Breast epithelium (tissue), 4 donors: ENCODE measurements around the gene OR2G2. TPM values are rescaled to one million over a fixed set of nuclear protein-coding genes. Genes with fewer than 3 reads are reported as not detected.

ENCODE experiments used
- DNase-seq, 2 donors: peaks; one replicate each; pipeline ENCODE4 v3.0.0-alpha.2; 2019; ENCODE audit warnings: low spot score in 2 of 2
- H3K27ac ChIP-seq, 2 donors: fragments of 200-600 bp; sonication (generic) in 1 of 2; one replicate each; pipeline ENCODE4 v1.5.1; 2016 to 2019; ENCODE audit warnings: mild to moderate bottlenecking in 1 of 2
- H3K27me3 ChIP-seq, 2 donors: fragments of 200-600 bp; sonication (generic) in 1 of 2; one replicate each; pipeline versions ENCODE4 v1.5.1 to v1.6.0; 2017 to 2019; ENCODE audit warnings: control low read depth in 1 of 2, mild to moderate bottlenecking in 1 of 2
- H3K36me3 ChIP-seq: fragments of 200-600 bp; one replicate; pipeline ENCODE4 v1.5.1; 2019
- H3K4me1 ChIP-seq, 2 donors: fragments of 200-600 bp; sonication (generic); one replicate each; pipeline ENCODE4 v1.5.1; 2016 to 2019; ENCODE audit warnings: control low read depth in 1 of 2
- H3K4me3 ChIP-seq, 3 donors: fragments of 200-600 bp; sonication (generic); 1 replicate in 2 of 3; 2 replicates in 1 of 3; pipeline ENCODE4 v1.5.1; 2016 to 2019; ENCODE audit warnings: mild to moderate bottlenecking in 3 of 3, moderate library complexity in 2 of 3
- H3K9me3 ChIP-seq, 2 donors: fragments of 200-600 bp; sonication (generic) in 1 of 2; one replicate each; pipeline ENCODE4 v1.5.1; 2016 to 2019; ENCODE audit warnings: control low read depth in 1 of 2
- CTCF ChIP-seq, 3 donors: fragments of 450-650 bp; IDR thresholded peaks; one replicate each; pipeline ENCODE4 v1.5.1; 2016 to 2017; ENCODE audit warnings: antibody characterized with exemption in 3 of 3, mild to moderate bottlenecking in 3 of 3, moderate library complexity in 3 of 3
- POLR2A ChIP-seq: fragments of 450-650 bp; IDR thresholded peaks from one replicate; pipeline ENCODE4 v1.6.1; 2016; ENCODE audit warnings: antibody characterized with exemption, mild to moderate bottlenecking, moderate library complexity
- POLR2AphosphoS5 ChIP-seq, 3 donors: sonication (generic); formaldehyde crosslinking; IDR thresholded peaks; one replicate each; pipeline ENCODE4 v1.6.1; 2017; ENCODE audit warnings: antibody characterized with exemption in 3 of 3
- intact Hi-C: fragments of 100-400 bp; cut with DNase I; formaldehyde crosslinking; loops from one replicate; pipeline ENCODE4 v1.15.1; 2023; ENCODE audit warnings: low total_unique reads
- total RNA-seq, 3 donors: library from RNA; depleted of rRNA; stranded (reverse); fragments of >200 nt; gene quantifications; one replicate each; pipeline ENCODE4 v1.1.0, GENCODE V29; 2016

OR2G2 gene
- total RNA-seq, 3 donors from 2014 or later: not detected

- intact Hi-C loops: no loop called here
- H3K27me3 ChIP-seq: no peaks in the 10 kb centered on the region
- peak overlapping the region; percentile 52 to 89 for H3K27ac ChIP-seq
- no peak for DNase-seq
- no peaks in the 10 kb centered on the region for H3K4me1 ChIP-seq
- H3K36me3 ChIP-seq: no peaks in the 10 kb centered on the region
- TF ChIP-seq POLR2AphosphoS5 (IDR thresholded peaks at IDR 0.05): no peak
- no peak for TF ChIP-seq CTCF (IDR thresholded peaks at IDR 0.05)
- TF ChIP-seq POLR2A: no peak
- H3K9me3 ChIP-seq: no peaks in the 10 kb centered on the region
- peak overlapping the region in 2 of 3 donors; percentile 54 to 77 for H3K4me3 ChIP-seq
Measured at GRCh38 chr1:247638781-247639180, 50.6 kb downstream of the OR2G2 start.

Other genes starting within 250 kb of the OR2G2 start
- 1 to 10 TPM in 2 of 3 donors, under 1 TPM in 1; 0.66 to 7.8 (median 3.2) TPM for gene NLRP3, start 172.2 kb upstream of the OR2G2 start, total RNA-seq
- not detected for gene OR2B11, start 130.3 kb upstream of the OR2G2 start, total RNA-seq
- not detected for gene OR2C3, start 51.9 kb upstream of the OR2G2 start, total RNA-seq
- gene GCSAML, start 39.2 kb upstream of the OR2G2 start, total RNA-seq: 1 to 10 TPM in 1 of 3 donors, under 1 TPM in 1, not detected in 1; 0.15 to 1.3 TPM
- gene OR2G3, start 17.2 kb downstream of the OR2G2 start, total RNA-seq: not detected
- gene OR13G1, start 91.4 kb downstream of the OR2G2 start, total RNA-seq: not detected
- gene OR6F1, start 128.3 kb downstream of the OR2G2 start, total RNA-seq: not detected
- 1 to 10 TPM in 2 of 3 donors, not detected in 1; 1.0 to 1.3 TPM for gene OR14K1, start 150.3 kb downstream of the OR2G2 start, total RNA-seq
- gene OR14A2, start 159.8 kb downstream of the OR2G2 start, total RNA-seq: not detected
- not detected for gene OR1C1, start 172.2 kb downstream of the OR2G2 start, total RNA-seq
- gene OR14A16, start 235.8 kb downstream of the OR2G2 start, total RNA-seq: not detected